CD14-positive monocyte (primary cell): ENCODE data around the gene BAIAP2L2. TPM values are rescaled to one million over a fixed set of nuclear protein-coding genes. Genes with fewer than 3 reads are reported as not detected.

Source experiments
- DNase-seq, 3 donors: peaks; one replicate each; pipeline ENCODE4 v3.0.0-alpha.2; 2011 to 2022
- H2AFZ ChIP-seq: 2 replicates; pipeline ENCODE4 v1.6.0; 2012; ENCODE audit warnings: mild to moderate bottlenecking, low read depth, low read length, inconsistent platforms; ENCODE audit not compliant: insufficient read depth, poor library complexity, severe bottlenecking
- H3K27ac ChIP-seq, 2 donors: 1 replicate in 1 of 2; 2 replicates in 1 of 2; pipeline ENCODE4 v1.5.1; 2012 to 2013; ENCODE audit warnings: low read length in 2 of 2, control low read depth in 1 of 2, inconsistent platforms in 1 of 2, low read depth in 1 of 2, mild to moderate bottlenecking in 1 of 2
- H3K27me3 ChIP-seq, 2 donors: one replicate each; pipeline versions ENCODE4 v1.6.0 to v1.6.1; 2011 to 2013; ENCODE audit warnings: low read length in 2 of 2; ENCODE audit not compliant: control insufficient read depth in 2 of 2, insufficient read depth in 2 of 2
- H3K36me3 ChIP-seq, 2 donors: replicated peaks in 1 of 2; 1 replicate in 1 of 2; 2 replicates in 1 of 2; pipeline versions ENCODE4 v1.5.1 to v1.6.1; 2012 to 2013; ENCODE audit warnings: low read length in 2 of 2, control low read depth in 1 of 2, inconsistent platforms in 1 of 2, mild to moderate bottlenecking in 1 of 2; ENCODE audit not compliant: insufficient read depth in 2 of 2, control insufficient read depth in 1 of 2
- H3K4me1 ChIP-seq, 2 donors: 1 replicate in 1 of 2; 2 replicates in 1 of 2; pipeline versions ENCODE4 v1.5.1 to v1.6.1; 2012 to 2013; ENCODE audit warnings: low read length in 2 of 2, control low read depth in 1 of 2, inconsistent platforms in 1 of 2, mild to moderate bottlenecking in 1 of 2, moderate library complexity in 1 of 2; ENCODE audit not compliant: insufficient read depth in 2 of 2, control insufficient read depth in 1 of 2
- H3K4me2 ChIP-seq: replicated peaks from 2 replicates; pipeline ENCODE3; 2012; ENCODE audit warnings: low read length, moderate library complexity, mild to moderate bottlenecking; ENCODE audit not compliant: poor library complexity, severe bottlenecking; ENCODE audit errors: extremely low read depth
- H3K4me3 ChIP-seq, 3 experiments: fragments of 200-600 bp in 1 of 3; sonication (generic) in 1 of 3; replicated peaks in 1 of 3; 1 replicate in 2 of 3; 2 replicates in 1 of 3; pipeline ENCODE4 v1.5.1; 2011 to 2013; ENCODE audit warnings: low read length in 3 of 3, mild to moderate bottlenecking in 3 of 3, control low read depth in 2 of 3, low read depth in 2 of 3, inconsistent platforms in 1 of 3, moderate library complexity in 1 of 3
- H3K79me2 ChIP-seq: 2 replicates; pipeline ENCODE4 v1.6.0; 2012; ENCODE audit warnings: mild to moderate bottlenecking, control low read depth, inconsistent platforms, low read length, moderate library complexity; ENCODE audit not compliant: insufficient read depth
- H3K9ac ChIP-seq: 2 replicates; pipeline ENCODE4 v1.6.0; 2017; ENCODE audit warnings: low read length, mild to moderate bottlenecking; ENCODE audit not compliant: insufficient read depth, poor library complexity, severe bottlenecking
- H3K9me3 ChIP-seq, 2 donors: replicated peaks in 1 of 2; 1 replicate in 1 of 2; 2 replicates in 1 of 2; pipeline versions ENCODE4 v1.5.1 to v1.6.1; 2012 to 2013; ENCODE audit warnings: low read length in 2 of 2, control low read depth in 1 of 2; ENCODE audit not compliant: control insufficient read depth in 1 of 2, insufficient read depth in 1 of 2
- H4K20me1 ChIP-seq: 2 replicates; pipeline ENCODE4 v1.6.0; 2012; ENCODE audit warnings: mild to moderate bottlenecking, low read length, control low read depth, moderate library complexity; ENCODE audit not compliant: insufficient read depth
- H3K27ac Mint-ChIP-seq, 7 donors: one replicate each; pipeline ENCODE4 v1.8.0; 2020; ENCODE audit warnings: mild to moderate bottlenecking in 7 of 7, mixed read lengths in 7 of 7, moderate library complexity in 6 of 7, inconsistent platforms in 2 of 7
- H3K27me3 Mint-ChIP-seq, 3 donors: one replicate each; pipeline ENCODE4 v1.8.0; 2021 to 2022; ENCODE audit warnings: low read depth in 3 of 3, mild to moderate bottlenecking in 3 of 3, mixed read lengths in 3 of 3, moderate library complexity in 3 of 3, inconsistent platforms in 1 of 3
- H3K36me3 Mint-ChIP-seq, 2 donors: one replicate each; pipeline ENCODE4 v1.8.0; 2020; ENCODE audit warnings: mixed read lengths in 2 of 2, inconsistent platforms in 1 of 2, mild to moderate bottlenecking in 1 of 2
- H3K4me1 Mint-ChIP-seq: one replicate; pipeline ENCODE4 v1.8.0; 2020; ENCODE audit warnings: mild to moderate bottlenecking, mixed read lengths
- H3K4me3 Mint-ChIP-seq, 2 donors: one replicate each; pipeline ENCODE4 v1.8.0; 2020; ENCODE audit warnings: mild to moderate bottlenecking in 2 of 2, mixed read lengths in 2 of 2, moderate library complexity in 1 of 2
- H3K9me3 Mint-ChIP-seq, 7 donors: one replicate each; pipeline ENCODE4 v1.8.0; 2020 to 2022; ENCODE audit warnings: mixed read lengths in 7 of 7, mild to moderate bottlenecking in 6 of 7, moderate library complexity in 6 of 7, inconsistent platforms in 2 of 7
- WGBS: methylation state at CpG from one replicate; pipeline ENCODE4 v1.1.5; 2013; ENCODE audit warnings: missing lambda C conversion rate; ENCODE audit not compliant: insufficient coverage; 5-methylcytosine and 5-hydroxymethylcytosine counted together
- intact Hi-C, 2 donors: fragments of 100-400 bp; cut with micrococcal nuclease; formaldehyde crosslinking; loops; one replicate each; pipeline versions ENCODE4 v1.15.0 to v1.15.1; 2023
- polyA plus RNA-seq, 3 donors: library from polyadenylated mRNA; depleted of rRNA in 1 of 3; unstranded in 2 of 3; stranded (reverse) in 1 of 3; fragments of 300-500 nt in 2 of 3; fragments of >200 nt in 1 of 3; fragmentation: Illumina TruSeq in 2 of 3; gene quantifications; 1 replicate in 2 of 3; 2 replicates in 1 of 3; pipeline ENCODE4 v1.2.3, GENCODE V29; 2012 to 2021
- TF ChIP-seq, protein P1 (sequence below): fragments of 200-600 bp; IDR thresholded peaks from one replicate; pipeline ENCODE4 v1.8.0; 2022; ENCODE audit warnings: antibody characterized with exemption, mild to moderate bottlenecking

Gene BAIAP2L2
- polyA plus RNA-seq, 3 donors, result 0.11 TPM; not detected in 2

DNA sequence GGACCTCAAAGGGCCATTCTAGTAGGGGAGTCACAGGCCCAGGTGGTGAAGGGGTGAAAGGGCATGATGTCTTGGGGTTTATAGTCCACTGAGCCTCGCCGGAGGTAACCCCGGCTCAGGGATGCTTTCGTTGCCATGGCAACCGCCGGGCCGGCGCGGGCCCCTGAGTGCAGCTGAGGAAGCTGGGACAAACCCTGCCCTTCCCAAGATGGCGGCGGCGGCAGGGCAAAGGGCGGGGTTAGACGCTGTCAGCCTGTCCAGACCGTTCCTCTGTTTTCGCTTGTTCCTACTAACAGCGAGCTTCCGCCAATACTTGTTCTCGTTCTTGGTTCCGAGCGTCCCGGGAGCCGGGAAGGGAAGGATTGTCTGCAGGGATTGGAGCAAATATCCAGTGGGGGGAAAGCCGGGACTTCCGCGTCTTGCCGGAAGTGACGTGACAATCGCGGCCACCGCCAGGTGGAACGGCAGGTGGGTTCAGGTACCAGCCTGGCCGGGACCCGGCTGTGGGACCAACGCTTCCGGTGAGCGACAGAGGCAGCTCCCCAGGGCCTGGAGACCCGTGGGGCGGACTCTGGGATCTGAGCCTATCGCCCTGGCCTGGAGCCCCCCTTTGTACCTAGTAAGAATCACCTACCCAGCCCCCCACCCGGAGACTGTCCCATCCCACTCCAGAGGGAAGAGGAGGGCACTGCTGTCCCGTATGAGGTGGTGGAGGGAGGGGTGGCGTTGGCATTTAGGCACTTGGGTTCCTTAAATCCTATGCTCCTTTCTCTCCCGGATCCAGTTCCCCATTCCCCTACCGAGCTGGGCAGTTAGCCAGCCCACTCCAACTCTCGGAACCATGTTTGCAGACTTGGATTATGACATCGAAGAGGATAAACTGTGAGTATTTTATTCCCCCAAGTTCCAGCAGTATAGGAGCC is 53.3 kb downstream of the BAIAP2L2 start, which contains the start of gene PICK1:
Gene PICK1 (plus strand): TSS at position 436 of the 923 bp plus-strand sequence. CDS start 406 bp downstream, at position 842.
- Mint-ChIP-seq H3K36me3 (peaks cover 16 to 23% of the 10 kb centered on the region in 2 donors), H3K4me3 (peak within 1 kb of the TSS; percentile 92 to 97), H3K9me3 (peaks cover 0 to 2% (median 0%) of the 10 kb centered on the region in 7 donors), H3K27ac (peak within 1 kb of the TSS; percentile 91 to 99 (median 97)), H3K27me3 (peaks cover 11 to 18% (median 17%) of the 10 kb centered on the region in 3 donors), H3K4me1 (peaks cover 17% of the 10 kb centered on the region)
- H3K9me3 ChIP-seq, result no peaks in the 10 kb centered on the region
- DNase-seq, result peak; percentile 64 to 82 (median 80)
- no peaks in the 10 kb centered on the region for H4K20me1 ChIP-seq
- intact Hi-C loops, result loop anchor here in 1 of 2 donors (5.0 kb wide), 1 partner anchor 175 kb away; no protein-coding TSS in a partner anchor
- H3K27ac ChIP-seq, result peak within 1 kb of the TSS; percentile 78 to 88
- peak within 1 kb of the TSS; percentile 88 for H3K4me2 ChIP-seq
- H3K79me2 ChIP-seq, result no peaks in the 10 kb centered on the region
- peaks cover 5 to 8% of the 10 kb centered on the region in 2 donors for H3K36me3 ChIP-seq
- H3K4me1 ChIP-seq, result peaks cover 12 to 16% of the 10 kb centered on the region in 2 donors
- TF ChIP-seq, protein P1, sequence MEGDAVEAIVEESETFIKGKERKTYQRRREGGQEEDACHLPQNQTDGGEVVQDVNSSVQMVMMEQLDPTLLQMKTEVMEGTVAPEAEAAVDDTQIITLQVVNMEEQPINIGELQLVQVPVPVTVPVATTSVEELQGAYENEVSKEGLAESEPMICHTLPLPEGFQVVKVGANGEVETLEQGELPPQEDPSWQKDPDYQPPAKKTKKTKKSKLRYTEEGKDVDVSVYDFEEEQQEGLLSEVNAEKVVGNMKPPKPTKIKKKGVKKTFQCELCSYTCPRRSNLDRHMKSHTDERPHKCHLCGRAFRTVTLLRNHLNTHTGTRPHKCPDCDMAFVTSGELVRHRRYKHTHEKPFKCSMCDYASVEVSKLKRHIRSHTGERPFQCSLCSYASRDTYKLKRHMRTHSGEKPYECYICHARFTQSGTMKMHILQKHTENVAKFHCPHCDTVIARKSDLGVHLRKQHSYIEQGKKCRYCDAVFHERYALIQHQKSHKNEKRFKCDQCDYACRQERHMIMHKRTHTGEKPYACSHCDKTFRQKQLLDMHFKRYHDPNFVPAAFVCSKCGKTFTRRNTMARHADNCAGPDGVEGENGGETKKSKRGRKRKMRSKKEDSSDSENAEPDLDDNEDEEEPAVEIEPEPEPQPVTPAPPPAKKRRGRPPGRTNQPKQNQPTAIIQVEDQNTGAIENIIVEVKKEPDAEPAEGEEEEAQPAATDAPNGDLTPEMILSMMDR, result no peak
- H3K4me3 ChIP-seq, result peak within 1 kb of the TSS; percentile 69 to 85 (median 70)
- peak within 1 kb of the TSS; percentile 87 for H2AFZ ChIP-seq
- WGBS, result 0% methylated on average over 38 of the region's 47 CpGs
- H3K9ac ChIP-seq, result peak within 1 kb of the TSS; percentile 76
- H3K27me3 ChIP-seq, result no peaks in the 10 kb centered on the region
